GM12874 (cell line): ENCODE results near the gene ATP5F1D.

Experiments used
- CTCF ChIP-seq: IDR thresholded peaks from 2 replicates; pipeline ENCODE4 v1.5.1; 2011; ENCODE audit warnings: low read depth, mild to moderate bottlenecking, control low read depth, low read length, moderate library complexity; ENCODE audit not compliant: insufficient read depth

ATP5F1D gene

GRCh38 chr19:1276628-1277022 is 35.1 kb downstream of the ATP5F1D start:
- no peak for TF ChIP-seq CTCF

GRCh38 chr19:1277061-1277460 is 35.5 kb downstream of the ATP5F1D start:
- TF ChIP-seq CTCF = no peak

- TF ChIP-seq CTCF = no peak
Measured at GRCh38 chr19:1278074-1278473, 36.5 kb downstream of the ATP5F1D start.

DNA sequence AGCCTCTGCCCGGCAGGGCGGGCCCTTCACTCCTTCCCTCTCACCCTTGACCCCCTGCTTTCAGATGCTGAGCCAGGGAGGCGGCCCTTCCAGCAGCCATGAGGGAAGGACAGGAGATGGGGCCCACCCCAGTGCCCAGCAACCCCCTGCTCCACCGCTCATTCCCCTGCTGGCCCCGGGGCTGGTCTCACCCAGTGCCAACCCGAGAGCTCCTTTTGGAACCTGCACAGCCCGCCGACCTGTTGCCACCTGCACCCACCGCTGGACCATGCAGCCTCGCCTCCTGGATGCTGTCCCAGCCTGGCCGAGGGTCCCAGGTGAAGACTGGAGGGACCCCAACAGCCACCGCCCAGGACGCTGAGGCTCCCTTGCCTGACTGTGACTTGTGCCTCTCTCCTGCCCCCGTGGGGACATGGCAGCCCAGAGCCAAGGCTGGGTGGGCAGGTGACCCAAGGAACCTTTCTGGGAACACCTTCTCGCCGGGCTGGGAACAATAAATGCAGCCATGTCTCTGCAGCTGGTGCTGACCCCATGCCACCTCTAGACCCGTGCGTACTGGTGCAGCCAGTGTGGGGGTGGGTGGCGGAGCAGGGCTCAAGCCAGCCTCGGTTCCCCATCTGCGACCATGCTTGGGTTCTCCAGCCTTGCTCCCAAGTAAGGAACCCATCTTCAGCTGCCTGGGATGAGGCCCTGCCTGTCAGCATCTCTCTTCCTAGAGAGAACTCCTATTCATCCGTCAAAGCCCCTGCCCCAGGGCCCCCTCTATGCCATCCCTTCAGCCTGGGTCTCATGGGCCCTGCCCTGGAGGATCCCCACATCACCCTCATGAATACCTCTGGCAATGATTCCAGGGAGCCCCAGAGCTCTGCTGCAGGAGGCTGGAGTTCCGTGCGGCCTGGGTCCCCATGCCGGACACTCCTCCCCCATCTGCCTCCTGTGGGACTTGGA is 37.4 kb downstream of the ATP5F1D start:
- TF ChIP-seq CTCF = no peak

GRCh38 chr19:1279782-1280341 is 38.3 kb downstream of the ATP5F1D start:
- TF ChIP-seq CTCF = peak; percentile 99

DNA sequence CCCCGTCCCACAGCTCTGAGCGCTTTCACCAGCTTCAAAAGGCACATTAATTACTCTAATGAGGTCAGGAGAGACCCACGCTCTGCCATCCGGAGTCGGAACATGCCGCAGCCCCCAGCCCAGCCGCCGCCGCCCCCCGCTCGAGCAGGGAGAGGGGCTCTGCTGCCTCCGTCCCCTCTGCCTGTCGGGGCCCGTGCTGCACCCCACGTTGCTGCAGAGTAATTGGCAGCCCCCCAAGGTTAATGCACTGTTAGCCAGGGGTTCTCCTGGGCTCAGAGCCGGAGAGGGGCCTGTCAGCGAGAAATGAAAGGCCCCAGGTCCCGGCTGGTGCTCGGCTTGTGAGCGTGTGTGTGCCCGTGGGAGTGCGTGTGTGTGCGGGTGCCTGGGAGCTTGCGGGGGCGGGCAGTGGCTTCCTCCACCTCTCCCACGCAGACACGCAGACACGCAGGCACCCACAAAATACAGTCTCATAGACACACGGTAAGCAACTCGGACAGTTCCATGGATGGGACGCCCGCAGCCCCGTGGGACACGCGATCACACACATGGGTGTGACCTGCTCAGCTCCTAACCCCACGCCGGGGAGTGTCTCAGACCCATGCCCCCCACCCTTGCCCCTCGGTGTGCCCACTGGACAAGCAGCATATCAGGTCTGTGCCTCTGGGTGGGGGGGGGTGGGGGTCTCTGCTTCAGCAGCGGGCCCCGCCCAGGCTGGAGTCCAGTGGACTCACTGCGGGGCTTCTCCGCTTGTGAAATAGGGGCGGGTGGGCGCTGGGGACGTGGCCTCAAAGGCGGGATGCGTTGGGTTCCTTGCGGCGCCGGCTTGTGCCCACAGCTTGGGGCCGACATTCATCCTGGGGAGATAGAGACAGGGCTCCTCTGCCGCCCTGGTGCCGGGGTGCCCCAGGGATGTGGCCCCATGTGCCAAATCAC is 39.4 kb downstream of the ATP5F1D start:
- no peak for TF ChIP-seq CTCF
